Measurements from ENCODE around the gene ATG2A. TPM values are rescaled to one million over a fixed set of nuclear protein-coding genes. Genes with fewer than 3 reads are reported as not detected.

The ATG2A gene
- total and polyA plus RNA-seq, 10 of the 15 experiments (the other 5 are each of a cell fraction or from before 2014, with no cell fraction given): 0.08 to 19.0 (median 4.6) TPM

DNA sequence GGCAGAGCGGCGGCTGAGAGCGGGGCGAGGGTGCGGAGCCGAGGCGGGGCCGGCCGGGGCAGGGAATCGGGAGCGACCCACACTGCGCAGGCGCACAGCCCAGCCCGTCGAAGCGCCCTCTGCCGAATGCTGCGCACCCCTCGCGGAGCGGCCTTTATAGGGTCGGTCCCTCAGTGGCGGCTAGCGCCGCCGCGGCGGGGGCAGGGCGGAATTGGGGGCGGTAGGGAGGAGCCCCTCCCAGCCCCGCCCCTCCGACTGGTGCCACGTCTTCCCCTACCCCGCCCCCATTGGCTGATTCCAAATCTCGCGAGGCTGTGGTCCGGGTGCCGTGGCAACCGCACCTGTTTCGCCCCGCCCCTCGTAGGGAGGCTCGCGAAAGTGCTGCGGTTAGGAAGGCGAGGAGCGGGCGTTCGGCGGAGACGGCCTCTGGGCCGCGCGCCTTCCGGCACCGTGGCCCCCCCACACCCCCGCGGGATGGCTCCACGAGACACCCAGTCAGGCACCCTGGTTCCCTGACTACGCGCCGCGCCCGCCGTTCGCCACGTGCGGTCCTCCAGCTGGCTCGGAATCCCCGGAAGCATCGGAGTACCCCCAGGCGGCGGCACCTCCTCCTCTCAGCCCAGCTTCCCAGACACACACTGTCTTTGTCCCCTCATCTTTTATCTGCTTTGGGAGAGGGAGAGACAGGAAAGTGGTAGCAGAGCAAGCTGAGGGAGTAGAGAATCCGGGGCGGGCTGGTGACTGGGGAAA is 38.3 kb downstream of the ATG2A start, which contains the start of gene EHD1 (continued):
- TF ChIP-seq, protein P1, sequence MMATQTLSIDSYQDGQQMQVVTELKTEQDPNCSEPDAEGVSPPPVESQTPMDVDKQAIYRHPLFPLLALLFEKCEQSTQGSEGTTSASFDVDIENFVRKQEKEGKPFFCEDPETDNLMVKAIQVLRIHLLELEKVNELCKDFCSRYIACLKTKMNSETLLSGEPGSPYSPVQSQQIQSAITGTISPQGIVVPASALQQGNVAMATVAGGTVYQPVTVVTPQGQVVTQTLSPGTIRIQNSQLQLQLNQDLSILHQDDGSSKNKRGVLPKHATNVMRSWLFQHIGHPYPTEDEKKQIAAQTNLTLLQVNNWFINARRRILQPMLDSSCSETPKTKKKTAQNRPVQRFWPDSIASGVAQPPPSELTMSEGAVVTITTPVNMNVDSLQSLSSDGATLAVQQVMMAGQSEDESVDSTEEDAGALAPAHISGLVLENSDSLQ (IDR thresholded peaks at IDR 0.05): peak; percentile 48
- no peak for TF ChIP-seq NFYA (IDR thresholded peaks at IDR 0.05; ENCODE audit: borderline replicate concordance, low read depth, low read length)
- TF ChIP-seq SRF (IDR thresholded peaks at IDR 0.05; ENCODE audit: low read depth in 2 of 2, low read length in 2 of 2): 0 out of 4 replicates have a peak, but pooled peaks of 1 of the 2 experiments have one; percentile 1
- no peak for TF ChIP-seq FOXM1 (IDR thresholded peaks at IDR 0.05; ENCODE audit: low read depth, low read length)
- TF ChIP-seq, protein P2, sequence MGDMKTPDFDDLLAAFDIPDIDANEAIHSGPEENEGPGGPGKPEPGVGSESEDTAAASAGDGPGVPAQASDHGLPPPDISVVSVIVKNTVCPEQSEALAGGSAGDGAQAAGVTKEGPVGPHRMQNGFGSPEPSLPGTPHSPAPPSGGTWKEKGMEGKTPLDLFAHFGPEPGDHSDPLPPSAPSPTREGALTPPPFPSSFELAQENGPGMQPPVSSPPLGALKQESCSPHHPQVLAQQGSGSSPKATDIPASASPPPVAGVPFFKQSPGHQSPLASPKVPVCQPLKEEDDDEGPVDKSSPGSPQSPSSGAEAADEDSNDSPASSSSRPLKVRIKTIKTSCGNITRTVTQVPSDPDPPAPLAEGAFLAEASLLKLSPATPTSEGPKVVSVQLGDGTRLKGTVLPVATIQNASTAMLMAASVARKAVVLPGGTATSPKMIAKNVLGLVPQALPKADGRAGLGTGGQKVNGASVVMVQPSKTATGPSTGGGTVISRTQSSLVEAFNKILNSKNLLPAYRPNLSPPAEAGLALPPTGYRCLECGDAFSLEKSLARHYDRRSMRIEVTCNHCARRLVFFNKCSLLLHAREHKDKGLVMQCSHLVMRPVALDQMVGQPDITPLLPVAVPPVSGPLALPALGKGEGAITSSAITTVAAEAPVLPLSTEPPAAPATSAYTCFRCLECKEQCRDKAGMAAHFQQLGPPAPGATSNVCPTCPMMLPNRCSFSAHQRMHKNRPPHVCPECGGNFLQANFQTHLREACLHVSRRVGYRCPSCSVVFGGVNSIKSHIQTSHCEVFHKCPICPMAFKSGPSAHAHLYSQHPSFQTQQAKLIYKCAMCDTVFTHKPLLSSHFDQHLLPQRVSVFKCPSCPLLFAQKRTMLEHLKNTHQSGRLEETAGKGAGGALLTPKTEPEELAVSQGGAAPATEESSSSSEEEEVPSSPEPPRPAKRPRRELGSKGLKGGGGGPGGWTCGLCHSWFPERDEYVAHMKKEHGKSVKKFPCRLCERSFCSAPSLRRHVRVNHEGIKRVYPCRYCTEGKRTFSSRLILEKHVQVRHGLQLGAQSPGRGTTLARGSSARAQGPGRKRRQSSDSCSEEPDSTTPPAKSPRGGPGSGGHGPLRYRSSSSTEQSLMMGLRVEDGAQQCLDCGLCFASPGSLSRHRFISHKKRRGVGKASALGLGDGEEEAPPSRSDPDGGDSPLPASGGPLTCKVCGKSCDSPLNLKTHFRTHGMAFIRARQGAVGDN (IDR thresholded peaks at IDR 0.05): peak; percentile 58
- TF ChIP-seq RFX5 (IDR thresholded peaks at IDR 0.05; ENCODE audit: low read depth, low read length): no peak
- TF ChIP-seq TARDBP (IDR thresholded peaks at IDR 0.05; ENCODE audit: borderline replicate concordance): no peak
- TF ChIP-seq RELA (IDR thresholded peaks at IDR 0.05; ENCODE audit: borderline replicate concordance, partially characterized antibody): peak; percentile 16
- peak; percentile 56 for TF ChIP-seq HDAC6 (IDR thresholded peaks at IDR 0.05; ENCODE audit: unreplicated experiment)
- TF ChIP-seq, protein P3, sequence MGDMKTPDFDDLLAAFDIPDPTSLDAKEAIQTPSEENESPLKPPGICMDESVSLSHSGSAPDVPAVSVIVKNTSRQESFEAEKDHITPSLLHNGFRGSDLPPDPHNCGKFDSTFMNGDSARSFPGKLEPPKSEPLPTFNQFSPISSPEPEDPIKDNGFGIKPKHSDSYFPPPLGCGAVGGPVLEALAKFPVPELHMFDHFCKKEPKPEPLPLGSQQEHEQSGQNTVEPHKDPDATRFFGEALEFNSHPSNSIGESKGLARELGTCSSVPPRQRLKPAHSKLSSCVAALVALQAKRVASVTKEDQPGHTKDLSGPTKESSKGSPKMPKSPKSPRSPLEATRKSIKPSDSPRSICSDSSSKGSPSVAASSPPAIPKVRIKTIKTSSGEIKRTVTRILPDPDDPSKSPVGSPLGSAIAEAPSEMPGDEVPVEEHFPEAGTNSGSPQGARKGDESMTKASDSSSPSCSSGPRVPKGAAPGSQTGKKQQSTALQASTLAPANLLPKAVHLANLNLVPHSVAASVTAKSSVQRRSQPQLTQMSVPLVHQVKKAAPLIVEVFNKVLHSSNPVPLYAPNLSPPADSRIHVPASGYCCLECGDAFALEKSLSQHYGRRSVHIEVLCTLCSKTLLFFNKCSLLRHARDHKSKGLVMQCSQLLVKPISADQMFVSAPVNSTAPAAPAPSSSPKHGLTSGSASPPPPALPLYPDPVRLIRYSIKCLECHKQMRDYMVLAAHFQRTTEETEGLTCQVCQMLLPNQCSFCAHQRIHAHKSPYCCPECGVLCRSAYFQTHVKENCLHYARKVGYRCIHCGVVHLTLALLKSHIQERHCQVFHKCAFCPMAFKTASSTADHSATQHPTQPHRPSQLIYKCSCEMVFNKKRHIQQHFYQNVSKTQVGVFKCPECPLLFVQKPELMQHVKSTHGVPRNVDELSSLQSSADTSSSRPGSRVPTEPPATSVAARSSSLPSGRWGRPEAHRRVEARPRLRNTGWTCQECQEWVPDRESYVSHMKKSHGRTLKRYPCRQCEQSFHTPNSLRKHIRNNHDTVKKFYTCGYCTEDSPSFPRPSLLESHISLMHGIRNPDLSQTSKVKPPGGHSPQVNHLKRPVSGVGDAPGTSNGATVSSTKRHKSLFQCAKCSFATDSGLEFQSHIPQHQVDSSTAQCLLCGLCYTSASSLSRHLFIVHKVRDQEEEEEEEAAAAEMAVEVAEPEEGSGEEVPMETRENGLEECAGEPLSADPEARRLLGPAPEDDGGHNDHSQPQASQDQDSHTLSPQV (IDR thresholded peaks at IDR 0.05): 0 out of 2 replicates have a peak, but pooled peaks have one; percentile 5
- peak; percentile 97 for TF ChIP-seq TCF3 (IDR thresholded peaks at IDR 0.05; ENCODE audit: borderline replicate concordance, insufficient read depth, low read depth, low read length)
- no peak for TF ChIP-seq FOXK2 (IDR thresholded peaks at IDR 0.05)
- TF ChIP-seq LARP7 (IDR thresholded peaks at IDR 0.05): peak; percentile 37; the same call in 1 of the 2 replicates
- TF ChIP-seq CHD2 (IDR thresholded peaks at IDR 0.05; ENCODE audit: borderline replicate concordance, low read depth, low read length): peak; percentile 99
- peak; percentile 54 for TF ChIP-seq SMC3 (IDR thresholded peaks at IDR 0.05; ENCODE audit: borderline replicate concordance, low read length)
- TF ChIP-seq EP300 (IDR thresholded peaks at IDR 0.05; ENCODE audit: borderline replicate concordance in 1 of 2, control insufficient read depth in 1 of 2, low read depth in 2 of 2, low read length in 2 of 2): 0 out of 4 replicates have a peak, but pooled peaks of 1 of the 2 experiments have one; percentile 35
- TF ChIP-seq WRNIP1 (IDR thresholded peaks at IDR 0.05; ENCODE audit: borderline replicate concordance, low read depth, low read length): no peak
- TF ChIP-seq KDM1A (IDR thresholded peaks at IDR 0.05; ENCODE audit: borderline replicate concordance): no peak
